ENCODE measurements around the gene AMMECR1L.

Gene AMMECR1L

DNA sequence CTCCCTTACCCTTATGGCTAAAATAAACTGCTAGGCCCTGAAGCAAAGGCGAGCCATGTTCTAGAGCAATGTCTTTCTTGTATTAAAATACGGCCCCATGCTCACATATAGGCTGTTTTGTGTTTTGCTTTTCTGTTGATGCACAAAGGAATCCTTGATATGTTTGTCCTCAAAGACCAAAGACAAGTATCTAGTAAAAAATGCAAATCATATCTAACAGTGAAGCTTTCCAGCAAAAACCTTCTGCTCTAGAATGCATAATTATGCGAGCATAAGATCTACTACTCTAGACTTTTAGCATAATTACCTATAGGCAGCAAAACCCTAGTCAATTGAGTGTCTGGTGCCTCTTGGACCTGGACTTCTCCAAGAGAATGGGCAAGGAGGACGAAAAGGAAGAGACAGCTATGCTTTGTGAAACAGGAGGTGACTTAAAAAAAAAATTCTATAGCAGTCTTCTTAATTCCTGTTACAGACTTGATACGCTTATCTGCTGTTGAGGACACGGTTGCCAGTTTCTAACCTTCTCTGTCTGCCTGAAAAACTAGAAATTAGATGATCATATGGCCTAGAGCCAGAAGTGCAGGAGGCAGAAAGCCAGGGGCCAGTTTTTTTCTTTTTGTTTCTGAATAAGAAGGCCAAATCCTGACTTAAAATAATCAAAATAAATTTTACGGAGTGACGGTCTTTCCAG lies 1.5 kb upstream of the AMMECR1L start:
- DNase-seq = no peak

DNA sequence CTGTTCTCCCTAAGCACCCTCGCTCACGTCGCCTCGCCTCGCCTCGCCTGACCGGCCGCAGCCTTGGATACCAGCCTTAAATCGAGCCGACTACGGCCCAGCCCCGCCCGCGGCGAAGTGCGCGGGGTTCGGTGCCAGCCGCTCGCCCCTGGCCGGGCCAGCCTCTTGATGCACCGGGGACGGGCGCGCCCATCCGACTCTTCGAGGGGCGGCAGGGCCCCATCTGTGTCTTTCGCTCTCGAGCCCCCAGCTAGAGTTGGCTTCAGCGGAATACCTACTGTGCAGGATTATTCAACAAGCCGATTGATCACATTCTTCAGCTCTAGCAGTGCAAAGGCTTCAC lies 808 bp upstream of the AMMECR1L start:
- peak in 2 of 56 donors; percentile 60 to 72 for DNase-seq

DNA sequence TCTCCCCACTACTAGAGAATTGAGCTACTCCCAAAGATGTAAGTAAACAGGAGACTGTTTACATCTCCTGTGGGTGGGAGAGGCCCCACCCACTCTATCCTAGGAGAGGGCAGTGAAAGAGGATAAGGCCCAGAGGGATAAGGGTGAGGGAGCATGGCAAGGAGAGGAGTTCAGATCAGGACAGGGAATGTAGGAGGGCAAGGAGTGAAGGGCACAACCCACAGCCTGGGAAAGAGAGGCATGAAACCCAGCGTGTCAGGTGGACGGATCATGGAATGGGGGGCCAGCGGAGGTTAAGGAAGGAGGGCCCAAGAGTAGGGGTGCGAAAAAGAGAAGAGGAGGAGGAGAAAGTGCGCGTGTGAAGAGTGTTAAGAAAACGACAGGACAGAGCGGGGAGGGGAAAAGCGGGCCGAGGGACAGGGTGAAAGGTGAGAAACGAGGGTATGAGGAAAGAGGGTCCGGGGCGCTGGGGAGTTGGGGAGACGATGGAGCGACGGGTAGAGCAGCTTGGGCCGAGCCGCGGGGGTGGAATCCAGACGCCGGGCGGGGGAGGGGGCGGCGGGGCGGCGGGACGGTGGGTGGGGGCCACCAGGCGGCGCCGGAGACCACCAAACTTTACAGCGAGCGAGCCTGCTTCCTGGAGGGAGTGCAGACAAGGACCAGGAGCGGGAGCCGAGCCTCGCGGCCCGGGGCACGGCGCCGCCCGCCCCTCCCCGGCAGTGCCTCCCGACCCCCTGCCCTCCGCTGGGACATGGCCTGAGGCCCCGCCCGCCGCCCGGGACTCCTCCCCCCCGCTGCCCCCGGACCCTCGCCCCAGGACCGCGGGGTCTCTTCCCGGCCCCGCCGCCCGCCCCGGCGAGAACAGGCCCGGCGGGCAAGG lies 655 bp downstream of the AMMECR1L start:
- peak in 22 of 56 donors; percentile 10 to 59 (median 33) for DNase-seq

DNA sequence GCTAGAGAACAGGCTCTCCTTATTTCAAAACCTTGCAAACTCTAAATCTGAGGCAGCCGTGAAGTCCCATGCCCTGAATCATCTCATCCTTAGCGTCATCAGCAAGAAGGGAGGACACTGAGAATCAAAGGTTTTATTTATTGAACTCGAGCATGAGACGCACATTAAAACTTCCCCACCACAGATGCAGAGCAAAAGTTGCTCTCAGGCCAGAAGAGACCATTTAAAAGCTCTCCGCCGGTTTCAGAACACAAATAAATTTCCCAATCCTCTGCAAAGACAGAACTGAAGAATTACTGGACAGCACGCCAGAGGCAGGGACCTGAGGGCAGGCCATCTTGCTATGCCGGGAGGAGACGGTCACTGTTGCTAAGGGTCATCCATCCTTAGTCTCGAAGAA lies 1.3 kb downstream of the AMMECR1L start:
- no peak for DNase-seq

DNA sequence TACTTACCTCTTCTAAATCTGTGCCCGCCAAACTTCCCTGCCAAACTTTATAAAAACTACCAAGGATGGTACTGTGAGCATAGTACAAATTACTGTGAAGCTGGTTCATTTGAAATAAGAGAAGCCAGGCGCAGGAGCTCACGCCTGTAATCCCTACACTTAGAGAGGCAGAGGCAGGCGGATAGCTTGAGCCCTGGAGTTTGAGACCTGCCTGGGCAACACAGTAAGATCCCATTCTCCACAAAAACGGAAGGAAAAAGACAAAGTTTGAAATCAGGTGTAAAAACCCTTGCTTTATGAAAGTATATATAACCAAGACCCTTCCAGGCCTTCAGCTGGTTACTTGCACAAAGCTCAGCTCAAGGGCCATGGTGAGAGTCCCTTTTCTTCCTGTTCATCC lies 5.9 kb downstream of the AMMECR1L start:
- no peak for DNase-seq

DNA sequence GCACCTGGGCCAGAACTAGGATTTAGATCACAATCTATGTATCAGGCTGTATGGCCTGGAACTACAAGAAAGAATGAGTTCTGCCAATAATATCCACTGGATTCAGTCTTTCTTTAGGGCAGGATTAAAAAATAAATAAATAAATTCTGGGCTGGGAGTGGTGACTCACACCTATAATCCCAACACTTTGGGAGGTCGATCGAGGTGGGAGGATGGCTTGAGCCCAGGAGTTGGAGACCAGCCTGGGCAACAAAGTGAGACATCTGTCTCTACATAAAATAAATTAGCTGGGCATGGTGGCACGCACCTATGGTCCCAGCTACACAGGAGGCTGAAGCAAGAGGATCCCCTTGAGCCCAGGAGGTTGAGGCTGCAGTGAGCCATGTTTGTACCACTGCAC lies 8.1 kb downstream of the AMMECR1L start:
- DNase-seq = no peak

DNA sequence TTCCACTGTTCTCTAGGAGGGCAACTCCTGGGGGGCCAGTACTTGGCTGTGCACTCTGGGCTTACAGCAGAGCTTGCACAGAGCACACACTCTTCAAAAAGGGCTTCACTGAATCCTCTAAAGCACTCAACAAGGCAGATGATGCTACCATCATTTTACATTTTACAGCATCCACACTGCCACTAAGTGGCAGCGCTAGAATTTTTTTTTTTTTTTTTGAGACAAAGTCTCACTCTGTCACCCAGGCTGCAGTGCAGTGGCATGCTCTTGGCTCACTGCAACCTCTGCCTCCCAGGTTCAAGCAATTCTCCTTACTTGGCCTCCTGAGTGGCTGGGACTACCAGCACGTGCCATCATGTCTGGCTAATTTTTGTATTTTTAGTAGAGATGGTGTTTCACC lies 8.6 kb downstream of the AMMECR1L start:
- DNase-seq = no peak

DNA sequence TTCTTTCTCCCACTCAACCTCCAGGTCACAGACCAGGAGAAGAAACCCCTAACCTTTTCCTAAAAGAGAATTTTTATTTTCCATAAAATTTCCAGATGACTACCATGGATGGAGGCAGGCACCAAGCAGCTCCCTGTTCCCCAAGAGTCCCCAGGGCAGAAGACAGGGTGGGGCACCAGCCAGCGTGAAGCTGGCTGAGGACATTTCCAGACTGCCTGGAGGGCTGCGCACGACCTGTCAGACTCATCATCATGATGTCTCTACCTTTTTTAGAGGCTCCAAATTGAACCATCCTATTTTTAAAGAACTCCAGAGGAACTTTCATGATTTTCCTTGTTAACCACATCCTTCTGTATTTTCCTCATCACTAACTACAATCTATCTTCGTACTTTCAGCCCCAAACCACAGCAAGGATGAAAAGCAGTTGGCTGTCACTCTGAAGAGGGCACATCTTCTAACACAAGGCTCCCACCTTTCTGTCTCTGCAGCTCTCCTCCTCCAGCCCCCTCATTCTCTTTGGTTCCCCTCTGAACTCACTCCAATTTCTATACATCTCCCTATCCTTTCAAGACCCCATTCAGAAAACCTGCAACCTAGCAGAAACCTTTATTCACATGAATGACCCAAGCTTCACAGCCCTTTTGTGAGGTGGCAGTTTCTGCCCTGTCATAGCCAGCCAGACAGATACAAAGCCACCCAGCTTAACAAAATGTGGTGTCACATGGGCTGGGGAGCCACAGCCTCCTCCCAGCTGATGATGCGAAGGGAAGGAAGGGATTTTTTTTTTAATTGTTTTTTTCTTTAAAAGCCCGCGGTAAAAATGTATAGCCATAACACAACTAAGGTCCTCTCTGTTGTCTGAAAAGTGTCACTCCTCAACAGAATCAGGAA lies 11.1 kb downstream of the AMMECR1L start:
- DNase-seq = no peak

DNA sequence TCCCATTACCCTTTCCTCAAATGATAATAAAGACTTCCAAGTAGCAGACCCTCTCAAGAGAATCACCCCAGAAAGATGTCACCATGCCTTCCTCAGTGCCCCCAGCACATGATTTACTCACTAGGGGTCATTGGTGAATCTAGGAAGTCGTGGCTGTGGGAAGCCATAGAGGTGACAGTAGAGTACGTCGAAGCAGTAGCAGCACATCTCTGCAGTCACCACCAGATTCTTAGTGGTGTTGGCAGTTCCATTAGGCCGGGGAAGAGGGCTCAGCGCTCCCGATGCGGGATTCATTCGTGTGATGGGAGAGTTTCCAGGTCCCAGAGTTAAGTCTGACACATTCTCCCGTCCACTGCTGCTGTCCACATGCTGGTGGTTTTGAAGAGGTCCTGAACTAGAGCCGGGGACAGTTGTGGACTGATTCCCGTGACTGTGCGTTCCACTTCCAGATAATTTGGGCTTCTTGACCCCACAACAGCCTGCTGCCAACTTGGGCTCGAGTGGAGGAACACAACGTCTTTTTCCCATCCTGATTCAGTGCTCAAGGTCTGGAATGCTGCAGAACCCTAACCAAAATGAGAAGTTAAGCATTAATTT lies 12.0 kb downstream of the AMMECR1L start:
- DNase-seq = no peak

DNA sequence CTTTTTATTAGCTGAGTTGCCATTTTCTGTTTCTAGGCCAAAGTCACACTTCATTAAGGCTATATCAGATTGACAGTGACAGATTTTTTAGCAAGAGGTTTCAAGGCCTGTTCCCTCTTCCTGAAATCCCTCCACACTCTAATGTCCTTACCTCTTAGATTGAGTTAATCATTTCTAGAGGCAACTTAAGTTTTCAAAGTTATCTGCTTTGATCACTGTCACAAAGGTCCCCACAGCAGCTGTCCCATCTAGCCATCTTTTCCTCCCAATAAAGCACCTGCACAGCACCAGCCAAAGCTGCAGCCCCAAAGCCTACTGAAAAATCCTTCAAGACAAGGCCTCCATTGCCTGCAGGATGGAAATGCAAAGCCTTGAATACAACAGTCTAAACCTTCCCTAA lies 13.4 kb downstream of the AMMECR1L start:
- no peak for DNase-seq

DNA sequence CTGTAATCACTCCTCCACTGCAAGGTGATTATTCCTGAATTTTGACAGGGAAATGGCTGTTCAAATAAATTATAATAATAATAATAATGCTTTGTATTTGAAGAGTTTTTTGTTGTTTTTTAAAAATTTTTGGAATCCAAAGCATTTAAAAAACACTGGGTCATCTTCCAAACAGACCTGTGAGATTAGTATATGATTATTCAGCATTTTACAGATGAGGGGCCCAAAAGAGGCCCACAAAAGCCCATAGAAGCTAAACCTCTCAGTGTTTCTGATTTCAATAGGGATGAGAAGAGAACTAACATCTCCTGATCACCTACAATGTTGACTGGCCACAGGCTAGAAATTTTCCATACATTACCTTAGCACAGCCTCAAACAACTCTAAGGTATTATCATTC lies 19.8 kb downstream of the AMMECR1L start:
- no peak for DNase-seq

DNA sequence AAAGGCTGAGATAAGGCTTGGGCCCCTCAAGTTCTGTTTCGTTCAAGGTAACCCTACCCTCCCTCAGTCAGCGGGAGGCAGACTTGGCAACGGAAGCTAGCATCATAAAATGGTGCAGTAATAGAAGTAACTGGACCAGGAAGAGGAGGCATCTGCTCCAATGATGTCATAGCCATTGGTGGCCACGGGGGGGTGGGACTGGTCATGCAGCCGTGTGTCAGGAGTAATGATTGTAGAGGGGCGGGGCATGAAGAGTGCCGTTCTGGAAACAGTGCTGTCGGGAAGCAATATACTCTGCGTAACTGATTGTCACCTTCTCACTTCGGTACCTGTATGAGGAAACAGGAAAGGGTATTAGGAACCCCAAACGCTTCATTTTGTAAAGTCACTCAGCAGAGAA lies 20.9 kb downstream of the AMMECR1L start:
- no peak for DNase-seq

DNA sequence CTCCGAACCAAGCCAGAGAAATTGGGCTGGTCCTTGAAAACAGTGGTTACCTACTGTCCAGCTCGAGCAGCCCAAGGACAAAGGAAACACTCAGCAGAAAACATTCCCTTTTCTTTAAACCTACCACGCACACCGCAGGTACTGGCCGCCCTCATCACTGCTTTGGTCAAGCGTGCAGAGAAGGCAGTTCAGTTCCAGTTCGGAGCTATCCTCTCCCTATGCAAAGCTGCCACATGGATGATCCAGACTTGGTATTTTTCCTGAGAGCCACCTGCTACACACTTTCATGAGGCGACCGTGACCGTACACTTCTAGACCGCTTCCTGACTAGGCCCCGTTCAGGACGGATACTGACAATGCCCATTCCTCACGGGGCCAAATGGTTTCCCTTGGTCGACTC lies 23.5 kb downstream of the AMMECR1L start:
- DNase-seq = no peak

DNA sequence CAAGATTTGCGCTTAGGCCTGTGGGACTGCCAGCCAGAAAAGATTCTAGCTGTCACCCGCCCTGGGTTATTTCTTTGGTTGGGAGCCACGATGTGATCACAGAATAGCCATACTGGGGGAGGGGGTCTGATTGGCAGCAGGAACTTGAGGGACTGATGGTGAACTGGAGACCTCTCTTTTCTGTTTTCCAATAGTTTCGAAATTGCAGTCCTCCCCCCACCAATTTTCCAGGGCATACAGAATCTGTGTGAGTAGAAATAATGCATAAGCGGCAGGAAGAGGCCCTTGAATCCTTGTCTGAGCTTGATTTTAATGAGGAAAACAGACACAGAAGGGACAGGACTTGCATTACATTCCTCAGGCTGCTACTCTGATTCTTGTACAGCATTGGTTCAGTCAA lies 25.6 kb downstream of the AMMECR1L start:
- DNase-seq = no peak

DNA sequence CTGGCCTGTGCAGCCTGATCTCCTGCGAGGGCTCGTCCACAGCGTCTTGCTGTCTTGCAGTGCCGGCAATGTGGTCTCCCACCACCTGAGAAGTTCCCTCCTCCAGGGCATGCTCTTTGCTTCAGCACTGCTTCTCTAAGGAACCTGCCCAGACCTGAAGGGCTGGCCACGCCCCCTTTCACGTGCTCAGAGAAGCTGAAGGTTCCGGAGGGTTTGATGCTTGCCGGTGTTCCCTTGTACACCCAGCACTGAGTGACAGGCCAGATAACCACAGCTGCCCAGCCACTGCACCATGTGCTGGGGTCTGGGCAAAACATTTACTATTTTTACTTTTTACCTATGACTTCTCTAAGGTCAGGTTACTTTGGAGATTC lies 26.1 kb downstream of the AMMECR1L start:
- DNase-seq = peak in 1 of 56 donors; percentile 2

DNA sequence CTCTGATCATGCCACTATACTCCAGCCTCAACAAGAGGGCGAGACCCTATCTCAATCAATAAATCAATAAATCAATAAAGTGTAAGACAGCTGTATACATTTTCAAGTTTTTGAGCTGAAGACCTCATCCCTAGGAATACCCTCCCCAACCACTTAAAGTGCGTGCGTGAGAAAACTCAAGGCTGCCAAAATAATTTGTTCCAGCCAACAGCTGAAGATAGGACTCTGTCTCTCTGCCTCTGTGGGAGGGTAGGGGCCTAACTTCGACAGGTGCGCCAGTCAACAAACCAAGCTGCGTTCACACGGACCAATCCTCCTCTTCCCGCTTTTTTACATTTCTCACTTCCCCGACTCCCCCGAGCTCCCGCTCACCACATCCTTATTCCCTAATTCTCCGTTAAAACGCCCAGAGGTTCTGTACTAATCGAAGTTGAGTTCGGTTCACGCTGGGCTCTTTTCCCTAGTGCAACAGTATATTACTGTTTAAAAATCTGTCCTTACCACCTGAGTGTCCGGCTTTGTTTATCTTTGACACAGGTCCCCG lies 28.4 kb downstream of the AMMECR1L start:
- peak in 1 of 56 donors; percentile 19 for DNase-seq

DNA sequence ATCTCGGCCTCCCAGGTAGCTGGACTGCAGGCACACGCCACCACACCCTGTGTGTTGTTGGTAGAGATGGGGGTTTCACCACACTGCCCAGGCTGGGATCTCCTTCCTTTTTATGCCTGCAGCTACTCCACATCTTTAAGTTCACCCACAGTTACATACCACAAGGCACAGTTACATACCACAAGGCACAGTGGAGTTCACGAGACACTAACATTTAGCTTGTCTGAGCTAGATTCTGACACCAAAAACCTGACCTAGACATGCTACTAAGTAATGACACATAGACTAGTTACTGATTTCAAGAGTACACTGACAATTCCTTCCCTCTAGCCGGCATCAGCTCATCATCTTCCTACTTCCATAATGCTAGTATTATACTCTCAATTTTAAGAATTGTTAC lies 32.1 kb downstream of the AMMECR1L start:
- no peak for DNase-seq

DNA sequence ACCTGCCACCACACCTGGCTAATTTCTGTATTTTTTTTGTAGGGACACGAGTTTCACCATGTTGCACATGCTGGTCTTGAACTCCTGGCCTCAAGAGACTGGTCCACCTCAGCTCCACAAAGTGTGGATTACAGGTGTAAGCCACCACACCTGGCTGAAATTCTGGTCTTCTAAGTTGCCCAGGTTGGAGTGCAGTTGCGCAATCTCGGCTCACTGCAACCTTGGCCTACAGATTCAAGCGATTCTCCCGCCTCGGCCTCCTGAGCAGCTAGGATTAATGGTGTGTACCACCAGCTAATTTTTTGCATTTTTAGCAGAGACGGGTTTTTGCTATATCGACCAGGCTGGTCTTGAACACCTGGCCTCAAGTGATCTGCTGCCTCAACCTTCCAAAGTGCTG lies 33.4 kb downstream of the AMMECR1L start:
- DNase-seq = no peak

DNA sequence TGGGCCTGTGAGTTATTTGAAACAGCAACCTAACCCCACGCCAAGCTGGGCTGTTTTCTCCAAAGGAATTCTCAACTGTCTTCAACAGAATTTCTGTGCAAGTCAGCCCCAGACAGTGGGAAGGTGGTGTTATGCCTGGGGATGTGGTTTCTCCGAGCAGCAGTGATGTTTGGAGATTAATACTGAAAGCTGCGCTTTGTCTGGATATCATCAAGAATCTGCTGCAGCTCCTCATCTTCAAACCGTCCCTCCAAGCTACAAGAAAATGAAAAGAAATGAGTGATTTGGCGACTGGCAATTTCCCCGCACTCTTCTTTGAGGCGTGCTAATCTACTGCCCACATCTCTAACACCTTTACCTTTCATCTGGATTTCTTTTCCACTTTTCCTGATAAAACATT lies 37.8 kb downstream of the AMMECR1L start:
- DNase-seq = no peak

DNA sequence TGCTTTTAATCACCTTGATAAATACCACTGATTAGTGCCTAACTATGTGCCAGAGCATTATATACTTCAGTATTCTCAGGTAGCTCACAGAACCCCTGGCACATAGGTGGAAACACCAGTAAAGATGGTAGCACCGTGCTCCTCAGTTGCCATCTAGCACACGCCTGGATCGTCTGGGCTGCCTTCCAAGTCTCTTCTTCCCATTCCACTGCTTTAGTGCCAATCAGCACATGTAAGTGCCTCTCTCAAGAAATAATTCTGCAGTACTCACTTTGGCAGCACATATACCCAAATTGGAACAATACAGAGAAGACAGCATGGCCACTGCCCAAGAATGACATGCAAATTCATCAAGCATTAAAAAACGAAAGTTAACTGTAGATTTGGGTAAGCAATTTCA lies 40.8 kb downstream of the AMMECR1L start:
- peak in 1 of 56 donors; percentile 9 for DNase-seq

DNA sequence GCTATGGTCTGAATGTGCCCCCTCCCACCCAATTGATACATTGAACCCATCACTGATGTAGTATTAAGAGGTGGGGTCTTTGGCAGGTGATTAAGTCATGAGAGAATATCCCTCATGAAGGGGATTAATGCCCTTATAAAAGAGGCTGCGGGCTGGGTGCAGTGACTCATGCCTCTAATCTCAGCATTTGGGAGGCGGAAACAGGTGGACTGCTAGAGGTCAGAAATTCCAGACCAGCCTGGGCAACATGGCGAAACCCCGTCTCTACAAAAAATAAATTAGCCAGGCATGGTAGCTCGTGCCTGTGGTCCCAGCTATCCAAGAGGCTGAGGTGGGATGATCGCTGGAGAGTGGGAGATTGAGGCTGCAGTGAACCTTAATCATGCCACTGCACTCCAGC lies 42.1 kb downstream of the AMMECR1L start:
- DNase-seq = no peak

Measured in amygdala (tissue), 56 donors.